Amniotic stem cell (primary cell): ENCODE data around the gene TRIM24.

ENCODE experiments used
- DNase-seq: peaks from one replicate; lab custom pipeline; 2025; lab: John Stamatoyannopoulos, UW

TRIM24 gene

DNA sequence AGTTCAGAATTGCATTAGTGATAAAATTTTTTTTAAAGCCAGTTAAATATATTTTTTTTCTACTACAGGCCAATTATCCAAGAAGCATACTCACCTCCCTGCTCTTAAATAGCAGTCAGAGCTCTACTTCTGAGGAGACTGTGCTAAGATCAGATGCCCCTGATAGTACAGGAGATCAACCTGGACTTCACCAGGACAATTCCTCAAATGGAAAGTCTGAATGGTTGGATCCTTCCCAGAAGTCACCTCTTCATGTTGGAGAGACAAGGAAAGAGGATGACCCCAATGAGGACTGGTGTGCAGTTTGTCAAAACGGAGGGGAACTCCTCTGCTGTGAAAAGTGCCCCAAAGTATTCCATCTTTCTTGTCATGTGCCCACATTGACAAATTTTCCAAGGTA lies 119.1 kb downstream of the TRIM24 start:
- no peak for DNase-seq

GRCh38 chr7:138579671-138580070 lies 119.6 kb downstream of the TRIM24 start:
- no peak for DNase-seq

DNA sequence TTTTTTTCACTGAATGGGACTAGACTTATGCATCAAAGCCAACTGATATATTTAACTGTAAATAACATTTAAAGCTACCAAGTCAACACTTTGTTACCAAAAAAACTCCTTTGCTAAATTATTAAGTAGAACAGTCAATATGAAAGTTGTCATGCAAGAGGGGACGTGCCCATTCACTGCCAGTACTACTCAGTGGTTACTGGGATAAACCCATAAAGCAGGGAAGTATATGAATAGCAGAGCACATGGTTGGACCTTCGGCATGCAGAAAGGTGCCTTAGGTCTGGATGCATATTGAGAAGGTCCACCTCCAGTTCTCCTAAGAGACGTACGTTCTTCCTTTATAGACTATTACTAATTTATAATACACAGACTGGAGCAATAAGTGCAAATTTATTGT lies 121.0 kb downstream of the TRIM24 start:
- no peak for DNase-seq

DNA sequence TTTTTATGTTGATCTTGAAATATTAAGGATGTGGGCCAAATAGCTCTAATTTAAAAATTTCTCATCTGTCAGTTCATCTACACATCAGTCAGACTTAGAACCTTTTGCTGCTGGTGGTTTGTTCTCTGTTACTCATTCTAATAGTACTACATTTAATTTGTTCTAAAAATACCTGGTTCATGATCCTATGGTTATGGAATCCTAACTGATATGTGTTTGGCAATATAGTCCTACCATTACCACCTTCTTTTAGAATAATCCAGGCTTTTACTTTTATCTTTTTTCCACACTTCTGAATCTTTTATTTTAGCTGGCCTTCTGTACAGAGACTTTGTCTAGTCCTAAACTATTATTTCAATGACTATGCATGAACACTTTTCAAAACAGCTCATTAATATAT lies 124.2 kb downstream of the TRIM24 start:
- no peak for DNase-seq

GRCh38 chr7:138584696-138585095 lies 124.6 kb downstream of the TRIM24 start:
- DNase-seq, result no peak

DNA sequence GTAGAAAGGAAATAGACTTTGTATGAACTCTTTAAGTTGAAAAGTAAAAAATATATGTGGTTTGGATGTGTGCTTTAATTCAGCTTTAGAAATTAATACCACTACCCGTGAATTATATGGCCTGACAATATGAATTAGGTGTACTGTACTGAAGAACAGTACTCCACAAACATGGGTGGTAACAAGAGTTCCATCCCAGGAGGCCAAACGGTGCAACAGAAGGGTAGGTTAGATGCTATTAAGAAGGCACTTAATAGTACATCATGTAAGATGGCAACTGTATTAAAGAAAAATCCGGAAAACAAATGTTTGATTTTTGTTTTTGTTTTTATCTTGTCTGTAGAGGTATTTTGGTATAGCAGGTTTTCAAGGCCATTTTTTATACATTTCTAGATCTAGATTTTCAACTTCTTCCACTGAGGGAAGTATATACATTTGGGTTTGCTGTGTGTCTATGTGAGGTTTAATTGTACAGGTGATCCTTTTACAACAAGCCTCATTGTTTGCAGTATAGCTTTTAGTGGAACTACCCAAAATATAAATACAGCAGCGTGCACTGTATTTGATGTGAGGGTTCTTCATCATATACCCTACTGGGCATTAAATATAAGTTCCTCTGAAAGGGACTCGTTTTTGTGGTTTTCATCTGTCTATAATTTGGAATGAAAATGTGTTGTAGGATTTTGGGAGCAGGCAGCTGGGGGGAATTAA lies 125.4 kb downstream of the TRIM24 start:
- no peak for DNase-seq

GRCh38 chr7:138587485-138587884 lies 127.4 kb downstream of the TRIM24 start:
- DNase-seq, result no peak

DNA sequence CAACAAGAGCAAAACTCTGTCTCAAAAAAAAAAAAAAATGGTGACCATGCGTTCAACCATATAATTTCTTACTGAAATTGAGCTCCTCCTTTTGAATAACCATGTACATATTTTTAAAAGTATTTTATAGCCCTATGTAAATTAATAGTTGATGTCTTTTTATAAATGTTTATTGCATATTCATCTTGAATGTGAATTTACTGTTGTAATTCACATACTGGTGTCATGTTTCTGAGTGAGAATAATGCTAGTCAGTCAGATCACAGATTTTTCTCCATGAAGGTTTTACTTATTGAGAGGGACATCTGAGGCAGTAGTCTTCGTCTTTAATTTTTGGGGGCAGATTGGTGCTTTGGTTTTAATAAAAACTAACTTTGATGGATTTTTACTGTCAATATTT lies 128.9 kb downstream of the TRIM24 start:
- DNase-seq, result no peak

DNA sequence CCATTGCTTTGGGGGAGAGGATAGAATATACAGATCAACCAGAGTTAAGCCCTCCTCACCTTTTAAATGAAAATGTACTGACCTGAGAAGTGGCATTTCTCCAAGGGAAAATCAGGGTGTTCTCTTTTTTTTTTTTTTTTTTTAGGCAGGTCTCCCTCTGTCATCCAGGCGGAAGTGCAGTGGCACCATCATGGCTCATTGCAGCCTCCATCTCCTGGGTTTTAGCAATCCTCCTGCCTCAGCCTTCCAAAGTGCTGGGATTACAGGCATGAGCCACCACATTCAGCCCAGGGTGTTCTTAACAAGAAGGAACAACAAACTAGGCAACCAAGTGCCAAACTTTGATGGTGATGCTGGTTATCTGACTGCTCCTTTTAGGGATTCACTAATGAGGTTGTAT lies 130.1 kb downstream of the TRIM24 start:
- DNase-seq, result no peak

DNA sequence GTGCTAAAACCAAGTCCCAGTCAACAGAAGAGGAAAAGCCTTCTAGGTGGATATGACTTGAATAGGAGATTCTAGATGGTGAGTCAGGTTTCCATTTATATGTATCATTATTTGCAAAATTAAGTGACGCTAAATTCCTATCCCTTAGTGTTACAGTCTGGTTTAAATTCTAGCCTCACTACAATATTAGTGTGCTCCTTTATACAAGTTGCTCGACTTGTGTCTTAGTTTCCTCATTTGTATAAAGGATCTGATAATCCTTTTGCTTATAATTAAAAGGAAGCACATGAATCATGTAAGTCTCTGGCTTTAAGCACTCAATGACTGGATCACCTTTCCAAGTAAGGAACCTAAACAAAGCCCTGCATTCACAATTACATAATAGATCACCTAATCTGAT lies 135.4 kb downstream of the TRIM24 start:
- DNase-seq, result no peak

DNA sequence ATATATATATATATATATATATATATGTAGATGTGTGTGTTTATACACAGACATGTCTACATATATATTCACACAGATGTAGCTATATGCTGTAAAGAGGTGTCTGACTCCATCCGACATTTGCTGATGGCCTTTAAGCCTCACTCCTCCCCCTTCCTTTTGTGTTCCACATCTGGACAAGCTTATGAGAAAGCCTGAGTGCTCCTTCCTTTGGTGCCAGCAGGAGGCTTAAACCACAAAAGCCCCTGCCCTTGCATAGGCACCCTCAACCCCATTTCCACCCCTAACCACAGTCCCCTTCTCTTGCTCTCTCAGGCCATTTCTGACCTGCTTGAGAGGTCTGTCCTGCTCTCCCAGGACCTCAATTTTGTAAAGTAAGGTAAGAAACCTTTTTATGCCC lies 142.4 kb downstream of the TRIM24 start:
- DNase-seq, result no peak

DNA sequence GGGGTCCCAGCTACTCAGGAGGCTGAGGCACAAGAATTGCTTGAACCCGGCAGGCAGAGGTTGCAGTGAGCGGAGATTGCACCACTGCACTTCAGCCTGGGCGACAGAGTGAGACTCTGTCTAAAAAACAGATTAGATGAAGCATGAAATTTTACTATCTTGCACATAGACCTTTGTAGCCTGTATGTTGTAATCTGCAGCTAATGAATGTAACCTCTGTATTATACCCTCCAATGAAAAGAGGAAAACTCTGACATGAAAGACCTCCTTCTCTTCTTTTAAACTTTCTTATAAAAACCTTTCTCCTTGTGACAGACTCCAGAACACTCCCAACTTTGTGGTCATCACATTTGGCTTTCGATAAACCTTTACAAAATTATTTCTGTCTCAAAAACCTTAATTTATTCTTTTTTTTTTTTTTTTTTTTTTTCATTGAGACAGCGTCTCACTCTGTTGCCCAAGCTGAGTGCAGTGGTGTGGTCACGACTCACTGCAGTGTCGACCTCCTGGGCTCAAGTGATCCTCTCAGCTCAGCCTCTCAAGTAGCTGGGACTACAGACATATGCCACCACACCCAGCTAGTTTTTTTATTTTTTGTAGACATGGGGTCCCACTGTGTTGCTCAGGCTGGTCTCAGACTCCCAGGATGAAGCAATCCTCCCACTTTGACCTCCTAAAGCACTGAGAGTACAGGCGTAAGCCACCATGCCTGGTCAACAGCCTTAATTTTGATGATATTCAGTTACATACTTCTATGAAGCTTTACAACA lies 143.7 kb downstream of the TRIM24 start:
- DNase-seq, result no peak

- no peak for DNase-seq
Measured at GRCh38 chr7:138606236-138606635, 146.2 kb downstream of the TRIM24 start.

DNA sequence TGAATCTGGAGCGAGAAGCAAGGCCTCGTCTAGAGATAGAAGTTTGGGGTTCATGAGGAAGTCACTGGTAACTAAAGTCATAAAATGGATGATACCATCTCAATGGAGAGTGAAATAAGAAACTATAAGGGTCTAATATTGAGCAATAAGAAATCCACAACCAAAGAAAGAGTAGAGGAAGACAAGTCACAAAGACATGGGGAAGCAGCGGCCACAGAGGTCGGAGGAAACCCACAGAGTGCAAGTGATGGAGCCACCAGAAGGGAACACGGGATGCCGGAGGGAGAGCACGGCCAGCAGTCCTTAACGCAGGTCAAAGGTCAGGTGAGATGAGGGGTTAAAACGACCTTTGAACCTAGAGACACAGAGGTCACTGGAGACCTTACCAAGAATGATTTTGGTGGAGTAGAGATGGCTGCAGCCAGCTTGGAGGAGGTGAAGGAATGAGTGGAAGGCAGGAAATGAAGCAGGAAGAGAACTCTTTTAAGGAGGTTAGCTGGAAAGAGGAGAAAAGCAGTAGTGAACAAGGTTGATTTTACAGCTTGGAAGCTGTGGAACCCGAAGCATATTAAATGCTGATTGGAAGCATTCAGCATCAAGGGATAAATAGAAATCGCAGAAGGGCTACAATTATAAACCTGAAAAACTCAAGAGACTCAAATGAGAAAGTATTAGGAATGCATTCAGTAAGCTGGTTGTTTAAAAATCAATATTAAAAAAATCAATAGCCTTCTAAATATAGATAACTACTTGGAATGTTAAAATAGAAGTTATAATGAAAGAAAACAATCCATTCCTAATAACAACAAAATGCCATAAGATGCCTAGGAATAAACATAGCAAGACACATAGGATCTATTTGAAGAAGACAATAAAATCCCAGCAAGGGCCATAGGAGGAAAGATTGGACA lies 147.4 kb downstream of the TRIM24 start:
- no peak for DNase-seq

DNA sequence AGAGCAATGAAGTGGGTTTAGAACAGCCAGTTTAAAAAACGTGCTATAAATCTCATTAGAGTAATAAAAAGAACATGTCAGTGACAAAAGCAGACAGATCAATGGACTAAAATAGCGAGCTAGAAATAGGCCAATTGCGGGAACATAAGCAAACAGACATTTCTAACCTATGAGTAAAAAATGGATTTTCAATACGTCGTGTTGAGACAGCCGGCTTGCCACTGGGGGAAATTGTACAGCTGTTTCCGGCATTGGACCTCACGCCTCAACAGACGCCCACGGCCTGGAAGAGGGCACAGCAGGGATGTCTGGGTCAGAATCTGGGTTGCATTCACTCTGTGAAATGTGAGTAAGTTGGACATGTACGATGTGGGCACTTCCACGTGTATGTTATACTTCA lies 148.2 kb downstream of the TRIM24 start:
- no peak for DNase-seq

GRCh38 chr7:138610671-138611170 lies 150.7 kb downstream of the TRIM24 start:
- no peak for DNase-seq

GRCh38 chr7:138613630-138614029 lies 153.6 kb downstream of the TRIM24 start:
- DNase-seq, result no peak

- DNase-seq, result no peak
Measured at GRCh38 chr7:138616085-138616484, 156.0 kb downstream of the TRIM24 start.

GRCh38 chr7:138618506-138618905 lies 158.4 kb downstream of the TRIM24 start:
- DNase-seq, result no peak

- no peak for DNase-seq
Measured at GRCh38 chr7:138618933-138619332, 158.9 kb downstream of the TRIM24 start.

GRCh38 chr7:138622841-138623240 lies 162.8 kb downstream of the TRIM24 start:
- DNase-seq, result no peak

DNA sequence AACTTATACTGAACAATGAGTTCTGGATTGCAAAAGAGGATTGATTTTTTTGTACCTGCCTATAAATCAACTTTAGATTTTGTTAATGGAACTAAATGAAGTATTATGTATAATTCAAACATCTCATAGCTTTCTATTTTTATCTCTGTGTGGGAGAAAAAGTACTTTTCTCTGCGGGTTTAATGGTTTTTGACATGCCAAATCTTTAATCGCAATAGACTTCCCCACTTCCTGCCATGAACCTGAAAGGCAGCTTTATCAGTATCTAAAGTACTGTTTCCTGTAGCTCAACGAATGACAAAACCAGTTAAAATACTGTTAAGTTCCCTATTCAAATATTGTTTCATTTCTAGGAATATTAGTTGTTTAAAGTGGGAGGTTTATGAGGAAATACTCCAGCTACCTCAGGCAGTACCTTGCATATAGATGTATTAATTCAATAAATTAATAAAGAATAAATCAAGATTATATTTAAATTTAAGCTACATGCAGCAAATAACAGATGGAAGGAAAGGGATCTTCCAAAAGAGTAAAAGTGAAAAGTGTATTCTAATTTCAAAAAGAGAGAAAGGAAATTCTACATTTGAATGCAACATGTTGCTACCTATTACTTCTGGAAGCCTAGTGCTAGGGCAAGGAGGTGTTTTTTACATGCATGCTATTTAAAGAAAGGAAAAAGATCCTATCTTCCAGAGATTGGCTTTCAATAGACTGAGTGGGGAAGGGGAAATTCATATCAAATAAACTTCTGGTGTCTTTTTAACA lies 165.2 kb downstream of the TRIM24 start:
- no peak for DNase-seq
